ENCODE results near the gene PPFIA2. TPM values are rescaled to one million over a fixed set of nuclear protein-coding genes. Genes with fewer than 3 reads are reported as not detected.

PPFIA2 gene
- total and polyA plus RNA-seq, 10 of the 15 experiments (the other 5 are each of a cell fraction or from before 2014, with no cell fraction given) = 0.06 to 0.39 (median 0.18) TPM; not detected in 6

GRCh38 chr12:81712536-81712935 lies 46.6 kb downstream of the PPFIA2 start:
- Histone ChIP-seq H3K27me3 (replicated peaks in 1 of 2; ENCODE audit: control insufficient read depth in 2 of 2, insufficient read depth in 2 of 2, low read length in 1 of 2) (no peaks in the 10 kb centered on the region), H4K20me1 (ENCODE audit: control insufficient read depth, insufficient read depth) (no peaks in the 10 kb centered on the region), H3K4me3 (no peak overlapping the region), H3K9me3 (replicated peaks; ENCODE audit: control insufficient read depth, insufficient read depth, low read length) (no peaks in the 10 kb centered on the region), H3K79me2 (ENCODE audit: control insufficient read depth, insufficient read depth, low read length) (no peaks in the 10 kb centered on the region), H3K4me2 (ENCODE audit: control insufficient read depth, insufficient read depth) (no peak overlapping the region), H3K4me1 (ENCODE audit: control insufficient read depth, insufficient read depth, low read length) (no peaks in the 10 kb centered on the region), H3K9ac (ENCODE audit: control insufficient read depth, insufficient read depth, low read length) (no peak overlapping the region), H3K36me3 (ENCODE audit: control insufficient read depth in 2 of 2, insufficient read depth in 2 of 2, low read length in 1 of 2) (no peaks in the 10 kb centered on the region), H3K27ac (ENCODE audit: control insufficient read depth, insufficient read depth) (no peak overlapping the region), H2AFZ (ENCODE audit: control insufficient read depth, low read depth, low read length) (no peak overlapping the region)
- in situ Hi-C loops (cut with MboI) = no loop called here
- 2% methylated on average over 3 of the region's 3 CpGs for WGBS (ENCODE audit: insufficient coverage, insufficient replicate concordance, low lambda C conversion rate, missing lambda C conversion rate)
- intact Hi-C loops (cut with micrococcal nuclease; ENCODE audit: unreplicated experiment) = no loop called here
- BruUV-seq (replicated peaks) = no TSS peak
- TF ChIP-seq FOS (IDR thresholded peaks at IDR 0.05; ENCODE audit: borderline replicate concordance, extremely low read depth, insufficient read length) (no peak), ZNF274 (IDR thresholded peaks at IDR 0.05; ENCODE audit: insufficient read depth, insufficient read length) (no peak), SIN3A (IDR thresholded peaks at IDR 0.05; ENCODE audit: low read depth, low read length) (no peak), MTA3 (IDR thresholded peaks at IDR 0.05; ENCODE audit: borderline replicate concordance, low read length) (no peak), SREBF1 (IDR thresholded peaks at IDR 0.05; ENCODE audit: low read length) (no peak), RB1 (IDR thresholded peaks at IDR 0.05; ENCODE audit: borderline replicate concordance) (no peak)
- TF ChIP-seq, protein P1, sequence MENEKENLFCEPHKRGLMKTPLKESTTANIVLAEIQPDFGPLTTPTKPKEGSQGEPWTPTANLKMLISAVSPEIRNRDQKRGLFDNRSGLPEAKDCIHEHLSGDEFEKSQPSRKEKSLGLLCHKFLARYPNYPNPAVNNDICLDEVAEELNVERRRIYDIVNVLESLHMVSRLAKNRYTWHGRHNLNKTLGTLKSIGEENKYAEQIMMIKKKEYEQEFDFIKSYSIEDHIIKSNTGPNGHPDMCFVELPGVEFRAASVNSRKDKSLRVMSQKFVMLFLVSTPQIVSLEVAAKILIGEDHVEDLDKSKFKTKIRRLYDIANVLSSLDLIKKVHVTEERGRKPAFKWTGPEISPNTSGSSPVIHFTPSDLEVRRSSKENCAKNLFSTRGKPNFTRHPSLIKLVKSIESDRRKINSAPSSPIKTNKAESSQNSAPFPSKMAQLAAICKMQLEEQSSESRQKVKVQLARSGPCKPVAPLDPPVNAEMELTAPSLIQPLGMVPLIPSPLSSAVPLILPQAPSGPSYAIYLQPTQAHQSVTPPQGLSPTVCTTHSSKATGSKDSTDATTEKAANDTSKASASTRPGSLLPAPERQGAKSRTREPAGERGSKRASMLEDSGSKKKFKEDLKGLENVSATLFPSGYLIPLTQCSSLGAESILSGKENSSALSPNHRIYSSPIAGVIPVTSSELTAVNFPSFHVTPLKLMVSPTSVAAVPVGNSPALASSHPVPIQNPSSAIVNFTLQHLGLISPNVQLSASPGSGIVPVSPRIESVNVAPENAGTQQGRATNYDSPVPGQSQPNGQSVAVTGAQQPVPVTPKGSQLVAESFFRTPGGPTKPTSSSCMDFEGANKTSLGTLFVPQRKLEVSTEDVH (IDR thresholded peaks at IDR 0.05; ENCODE audit: low read depth, partially characterized antibody) = no peak
- CTCF ChIA-PET = interaction anchor here (1.1 kb wide), 1 partner anchor 14 kb away, joined by 3 read pairs; no protein-coding TSS in a partner anchor
- no peak for ATAC-seq
- RAD21 ChIA-PET (ENCODE audit: unreplicated experiment) = no interaction called here
- no peak for FAIRE-seq
- POLR2A ChIA-PET = no interaction called here
- SMC1A ChIA-PET (ENCODE audit: uncharacterized antibody, unreplicated experiment) = no interaction called here
- no peak for DNase-seq (ENCODE audit: low read depth, low spot score)

All from GM12878 (cell line).